ENCODE results near the gene GARIN3.

DNA sequence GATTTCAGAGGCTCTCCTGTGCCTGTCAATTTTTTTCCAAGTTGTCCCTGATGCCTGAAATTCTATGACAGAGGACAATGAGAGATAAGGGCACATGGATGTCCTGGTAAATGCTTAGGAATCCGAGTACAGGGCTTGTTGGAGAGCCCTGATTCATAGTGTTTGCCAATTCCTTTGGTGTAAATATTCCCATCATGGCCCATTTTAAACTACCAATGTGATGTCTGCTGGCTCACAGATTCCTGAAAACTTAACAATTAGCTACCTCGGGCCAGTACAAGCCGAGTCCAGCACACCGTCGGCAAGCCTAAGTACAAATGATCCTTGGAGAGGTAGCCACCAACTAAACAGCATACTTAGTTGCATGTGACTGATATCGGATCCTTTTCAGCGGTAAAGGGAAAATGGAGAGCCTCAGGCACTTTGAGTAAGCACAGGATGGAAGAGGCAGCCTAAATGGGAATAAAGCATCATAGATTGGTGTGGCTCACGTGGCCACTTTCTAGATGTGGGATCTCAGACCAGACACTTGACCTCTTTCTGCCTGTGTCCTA, 18.1 kb upstream of the GARIN3 start:
- TF ChIP-seq, protein P1, sequence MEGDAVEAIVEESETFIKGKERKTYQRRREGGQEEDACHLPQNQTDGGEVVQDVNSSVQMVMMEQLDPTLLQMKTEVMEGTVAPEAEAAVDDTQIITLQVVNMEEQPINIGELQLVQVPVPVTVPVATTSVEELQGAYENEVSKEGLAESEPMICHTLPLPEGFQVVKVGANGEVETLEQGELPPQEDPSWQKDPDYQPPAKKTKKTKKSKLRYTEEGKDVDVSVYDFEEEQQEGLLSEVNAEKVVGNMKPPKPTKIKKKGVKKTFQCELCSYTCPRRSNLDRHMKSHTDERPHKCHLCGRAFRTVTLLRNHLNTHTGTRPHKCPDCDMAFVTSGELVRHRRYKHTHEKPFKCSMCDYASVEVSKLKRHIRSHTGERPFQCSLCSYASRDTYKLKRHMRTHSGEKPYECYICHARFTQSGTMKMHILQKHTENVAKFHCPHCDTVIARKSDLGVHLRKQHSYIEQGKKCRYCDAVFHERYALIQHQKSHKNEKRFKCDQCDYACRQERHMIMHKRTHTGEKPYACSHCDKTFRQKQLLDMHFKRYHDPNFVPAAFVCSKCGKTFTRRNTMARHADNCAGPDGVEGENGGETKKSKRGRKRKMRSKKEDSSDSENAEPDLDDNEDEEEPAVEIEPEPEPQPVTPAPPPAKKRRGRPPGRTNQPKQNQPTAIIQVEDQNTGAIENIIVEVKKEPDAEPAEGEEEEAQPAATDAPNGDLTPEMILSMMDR (IDR thresholded peaks at IDR 0.05; ENCODE audit: low read length): no peak
- TF ChIP-seq EZH2 (IDR thresholded peaks at IDR 0.05; ENCODE audit: borderline replicate concordance, low read length): no peak
